Measurements from ENCODE around the gene DCC. TPM values are rescaled to one million over a fixed set of nuclear protein-coding genes. Genes with fewer than 3 reads are reported as not detected.
"Not testable (repeated sequence)": the region's sequence is repeated elsewhere in the genome, so short reads cannot be mapped to it uniquely, and the experiment has no call there.

Gene DCC
- total RNA-seq, 4 donors from 2014 or later: 0.16 TPM; not detected in 3

DNA sequence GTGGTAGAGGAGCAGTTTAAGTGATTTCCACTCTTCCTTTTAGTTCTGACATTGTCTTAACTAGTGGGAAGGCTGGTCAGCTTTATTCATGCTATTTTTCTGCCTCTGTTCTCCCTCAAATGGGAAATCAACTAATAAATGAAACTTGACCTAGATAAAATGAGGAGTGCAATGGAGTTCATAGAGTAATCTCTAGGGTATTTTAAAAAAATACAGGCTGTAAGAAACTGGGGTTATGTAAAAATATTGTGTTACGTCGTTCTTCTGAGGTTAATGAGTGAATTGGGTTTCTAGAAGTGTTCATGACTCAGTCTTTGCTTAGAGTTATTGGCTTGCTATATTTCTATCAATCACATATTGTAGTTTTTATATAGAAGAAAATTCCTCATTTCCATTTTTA is 1150.0 kb downstream of the DCC start:
- H3K4me1 ChIP-seq: no peaks in the 10 kb centered on the region
- DNase-seq (ENCODE audit: low spot score in 2 of 2): no peak
- WGBS: 67% methylated on average over 2 of the region's 2 CpGs
- no peak overlapping the region for H3K4me3 ChIP-seq
- no peaks in the 10 kb centered on the region for H3K36me3 ChIP-seq
- no peaks in the 10 kb centered on the region for H3K27me3 ChIP-seq
- TF ChIP-seq POLR2A (IDR thresholded peaks at IDR 0.05) (no peak), CTCF (IDR thresholded peaks at IDR 0.05) (no peak), EP300 (IDR thresholded peaks at IDR 0.05) (no peak), POLR2AphosphoS5 (IDR thresholded peaks at IDR 0.05) (no peak)
- no peak overlapping the region for H3K27ac ChIP-seq
- no peaks in the 10 kb centered on the region for H3K9me3 ChIP-seq

DNA sequence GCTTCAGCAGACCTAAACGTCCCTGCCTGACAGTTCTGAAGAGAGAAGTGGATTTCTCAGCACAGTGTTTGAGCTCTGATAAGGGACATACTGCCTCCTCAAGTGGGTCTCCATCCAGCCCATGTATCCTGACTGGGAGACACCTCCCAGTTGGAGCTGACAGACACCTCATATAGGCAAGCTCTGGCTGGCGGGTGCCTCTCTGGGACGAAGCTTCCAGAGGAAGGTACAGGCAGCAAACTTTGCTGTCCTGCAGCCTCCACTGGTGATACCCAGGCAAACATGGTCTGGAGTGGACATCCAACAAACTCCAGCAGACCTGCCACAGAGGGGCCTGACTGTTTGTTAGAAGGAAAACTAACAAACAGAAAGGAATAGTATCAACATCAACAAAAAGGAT is 1156.0 kb downstream of the DCC start:
- Histone ChIP-seq H3K4me1 (no peaks in the 10 kb centered on the region), H3K4me3 (no peak overlapping the region), H3K27ac (no peak overlapping the region), H3K36me3 (no peaks in the 10 kb centered on the region), H3K27me3 (no peaks in the 10 kb centered on the region), H3K9me3 (no peaks in the 10 kb centered on the region)
- TF ChIP-seq EP300 (IDR thresholded peaks at IDR 0.05) (no peak), POLR2A (IDR thresholded peaks at IDR 0.05) (no peak), CTCF (IDR thresholded peaks at IDR 0.05) (no peak), POLR2AphosphoS5 (IDR thresholded peaks at IDR 0.05) (no peak)
- no peak for DNase-seq (ENCODE audit: low spot score in 2 of 2)
- WGBS: 78% methylated on average over 3 of the region's 3 CpGs

DNA sequence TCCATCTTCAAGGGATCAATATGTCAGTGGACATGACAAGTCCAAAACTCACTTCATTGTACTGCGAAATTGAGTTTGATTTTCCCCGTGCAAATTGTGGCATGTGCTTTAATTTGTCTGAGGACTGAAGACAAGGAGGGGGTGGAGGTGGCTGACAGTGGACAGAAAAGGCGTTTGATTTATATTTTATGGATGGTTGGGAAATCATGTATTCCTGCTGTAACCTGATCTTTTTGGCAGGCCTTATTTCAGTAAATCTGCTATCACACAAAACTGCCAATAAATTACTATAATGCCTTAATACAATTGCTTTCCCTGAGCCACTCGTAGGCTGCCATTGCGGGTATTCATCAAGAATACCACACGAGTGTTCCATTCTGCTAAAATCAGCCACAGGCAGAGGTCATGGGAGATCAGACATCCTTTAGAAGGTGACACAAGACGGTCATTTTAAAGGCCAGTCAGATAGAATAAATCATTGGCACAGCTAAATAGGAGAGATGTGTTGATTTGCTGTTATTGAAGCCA is 1164.0 kb downstream of the DCC start:
- Histone ChIP-seq H3K36me3 (no peaks in the 10 kb centered on the region), H3K4me1 (no peaks in the 10 kb centered on the region), H3K27ac (no peak overlapping the region), H3K4me3 (no peak overlapping the region), H3K9me3 (no peaks in the 10 kb centered on the region), H3K27me3 (no peaks in the 10 kb centered on the region)
- TF ChIP-seq EP300 (IDR thresholded peaks at IDR 0.05) (no peak), CTCF (IDR thresholded peaks at IDR 0.05) (no peak)
- 54% methylated on average over 7 of the region's 7 CpGs for WGBS
- DNase-seq (ENCODE audit: low spot score in 2 of 2): no peak

DNA sequence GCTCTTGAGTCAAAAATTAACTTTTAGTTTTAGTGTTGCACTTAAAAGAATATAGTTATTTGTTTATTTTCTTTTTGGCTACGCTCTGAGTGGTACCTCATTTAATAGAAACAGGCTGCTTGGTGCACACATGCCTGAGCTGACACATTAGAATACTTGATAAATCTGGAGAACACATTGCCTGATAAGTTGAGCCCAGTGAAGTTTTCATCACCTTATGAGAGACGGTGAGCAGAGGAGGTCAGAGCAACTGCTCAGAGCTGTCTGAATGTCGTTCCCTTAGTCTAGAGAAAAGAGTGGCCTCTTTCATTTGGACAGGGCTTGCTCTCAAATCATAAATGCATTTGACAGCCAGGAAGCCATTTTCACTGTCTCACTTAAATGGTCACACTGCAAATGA is 1168.5 kb downstream of the DCC start:
- H3K27ac ChIP-seq: no peak overlapping the region
- H3K27me3 ChIP-seq: no peaks in the 10 kb centered on the region
- no peak overlapping the region for H3K4me3 ChIP-seq
- no peaks in the 10 kb centered on the region for H3K36me3 ChIP-seq
- TF ChIP-seq EP300 (IDR thresholded peaks at IDR 0.05): no peak
- no peak for TF ChIP-seq CTCF (IDR thresholded peaks at IDR 0.05)
- no peak for TF ChIP-seq POLR2AphosphoS5 (IDR thresholded peaks at IDR 0.05)
- TF ChIP-seq POLR2A (IDR thresholded peaks at IDR 0.05): no peak
- no peak for DNase-seq (ENCODE audit: low spot score in 2 of 2)
- 61% methylated on average over 3 of the region's 3 CpGs for WGBS
- H3K4me1 ChIP-seq: no peaks in the 10 kb centered on the region
- H3K9me3 ChIP-seq: no peaks in the 10 kb centered on the region

DNA sequence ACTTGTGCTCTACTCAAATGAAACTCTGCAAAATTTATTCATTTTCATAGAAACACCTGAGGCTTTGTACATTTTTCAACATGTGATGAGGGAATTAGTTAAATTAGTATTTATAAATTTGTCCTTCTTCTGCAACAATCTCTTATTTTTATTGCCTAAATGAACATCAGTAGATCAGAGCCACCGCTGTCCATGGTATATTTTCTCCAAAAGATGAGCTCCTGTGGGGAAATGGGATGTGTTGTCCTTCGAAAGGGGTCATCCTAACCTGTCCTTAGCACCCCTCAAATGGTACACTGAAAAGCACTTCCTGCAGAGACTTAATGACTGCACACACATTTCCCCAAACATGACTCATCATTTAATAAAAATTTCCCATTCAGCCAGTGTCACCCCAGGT is 1169.9 kb downstream of the DCC start:
- Histone ChIP-seq H3K36me3 (no peaks in the 10 kb centered on the region), H3K4me1 (no peaks in the 10 kb centered on the region), H3K4me3 (no peak overlapping the region), H3K9me3 (no peaks in the 10 kb centered on the region), H3K27ac (no peak overlapping the region), H3K27me3 (no peaks in the 10 kb centered on the region)
- no peak for DNase-seq (ENCODE audit: low spot score in 2 of 2)
- WGBS: 77% methylated on average over 2 of the region's 2 CpGs
- no peak for TF ChIP-seq CTCF (IDR thresholded peaks at IDR 0.05)
- no peak for TF ChIP-seq EP300 (IDR thresholded peaks at IDR 0.05)
- no peak for TF ChIP-seq POLR2A (IDR thresholded peaks at IDR 0.05)
- TF ChIP-seq POLR2AphosphoS5 (IDR thresholded peaks at IDR 0.05): no peak

DNA sequence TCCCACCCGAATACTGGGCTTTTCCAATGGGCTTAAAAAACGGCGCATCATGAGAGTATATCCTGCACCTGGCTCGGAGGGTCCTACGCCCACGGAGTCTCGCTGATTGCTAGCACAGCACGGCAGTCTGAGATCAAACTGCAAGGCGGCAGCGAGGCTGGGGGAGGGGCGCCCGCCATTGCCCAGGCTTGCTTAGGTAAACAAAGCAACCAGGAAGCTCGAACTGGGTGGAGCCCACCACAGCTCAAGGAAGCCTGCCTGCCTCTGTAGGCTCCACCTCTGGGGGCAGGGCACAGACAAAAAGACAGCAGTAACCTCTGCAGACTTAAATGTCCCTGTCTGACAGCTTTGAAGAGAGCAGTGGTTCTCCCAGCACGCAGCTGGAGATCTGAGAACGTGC is 1171.7 kb downstream of the DCC start:
- H3K27me3 ChIP-seq; H3K4me1 ChIP-seq; DNase-seq (ENCODE audit: low spot score in 2 of 2); H3K4me3 ChIP-seq; H3K9me3 ChIP-seq; H3K36me3 ChIP-seq; H3K27ac ChIP-seq: not testable (repeated sequence)
- WGBS: 86% methylated on average over 12 of the region's 15 CpGs
